Bronchial smooth muscle cell (primary cell): ENCODE measurements around the gene MELK. TPM values are rescaled to one million over a fixed set of nuclear protein-coding genes. Genes with fewer than 3 reads are reported as not detected.

Source experiments
- total RNA-seq: library from RNA; depleted of rRNA; stranded (reverse); fragments of >200 nt; gene quantifications from 2 replicates; pipeline ENCODE4 v1.2.1, GENCODE V29; 2014

MELK gene
- total RNA-seq = 3.5 and 6.5 TPM in 2 replicates

GRCh38 chr9:36572515-36573418, at the start of gene MELK:
MELK (plus strand) TSS chr9:36572895; CDS start chr9:36581682, 8,787 bp downstream.

Other genes with a start within 250 kb of the MELK start
- gene RNF38, start 172.6 kb upstream of the MELK start, total RNA-seq = 5.8 and 7.6 TPM in 2 replicates